Measurements from ENCODE around the gene SLC6A13. TPM values are rescaled to one million over a fixed set of nuclear protein-coding genes. Genes with fewer than 3 reads are reported as not detected.
"Not testable (repeated sequence)": the region's sequence is repeated elsewhere in the genome, so short reads cannot be mapped to it uniquely, and the experiment has no call there.

The SLC6A13 gene
- total and polyA plus RNA-seq, 2 donors (not counting 1 experiment from before 2014, with no cell fraction given) = 0.22 to 0.54 TPM

GRCh38 chr12:188910-189621 is 73.6 kb downstream of the SLC6A13 start:
- Mint-ChIP-seq H3K27me3 (peaks cover 43% of the 10 kb centered on the region), H3K4me1 (peaks cover 3% of the 10 kb centered on the region), H3K4me3 (peak overlapping the region; percentile 74), H3K27ac (no peak overlapping the region), H3K9me3 (ENCODE audit: insufficient read depth) (no peaks in the 10 kb centered on the region)
- Histone ChIP-seq H4K20me1 (ENCODE audit: control insufficient read depth, insufficient read depth, low read length, poor library complexity, severe bottlenecking) (no peaks in the 10 kb centered on the region), H3K79me2 (ENCODE audit: control insufficient read depth, insufficient read depth, low read length) (no peaks in the 10 kb centered on the region), H3K9ac (ENCODE audit: low read length) (peak overlapping the region; percentile 19), H3K4me2 (replicated peaks; ENCODE audit: low read depth, low read length, poor library complexity, severe bottlenecking) (peak overlapping the region; percentile 77), H3K9me3 (ENCODE audit: control extremely low read depth in 1 of 3, control insufficient read depth in 2 of 3, insufficient read depth in 1 of 3, low read length in 2 of 3) (peaks cover 0 to 2% (median 0%) of the 10 kb centered on the region in 3 donors), H3K27me3 (replicated peaks in 1 of 4; ENCODE audit: control extremely low read depth in 1 of 4, control insufficient read depth in 3 of 4, insufficient read depth in 4 of 4, low read length in 3 of 4) (peaks cover 0 to 11% (median 0%) of the 10 kb centered on the region in 4 experiments), H3K36me3 (replicated peaks in 1 of 2; ENCODE audit: control extremely low read depth in 1 of 2, control insufficient read depth in 1 of 2, extremely low read depth in 1 of 2, insufficient read depth in 2 of 2, low read length in 1 of 2) (no peaks in the 10 kb centered on the region), H3K27ac (ENCODE audit: low read length in 2 of 2) (no peak overlapping the region), H3K4me1 (ENCODE audit: control insufficient read depth in 2 of 2, insufficient read depth in 2 of 2, low read length in 2 of 2) (peaks cover 4 to 11% of the 10 kb centered on the region in 2 donors), H2AFZ (ENCODE audit: insufficient read depth, low read depth, low read length, poor library complexity, severe bottlenecking) (peak overlapping the region; percentile 74), H3K4me3 (ENCODE audit: control extremely low read depth in 1 of 5, extremely low read depth in 1 of 5, insufficient read depth in 1 of 5, low read depth in 2 of 5, low read length in 4 of 5) (peak overlapping the region in 3 of 5 experiments; percentile 39 to 47 (median 40))
- DNase-seq (peak; percentile 24), ATAC-seq (ENCODE audit: low read depth) (no peak)
- intact Hi-C loops (cut with micrococcal nuclease) = no loop called here
- WGBS (ENCODE audit: insufficient coverage) = 17% methylated on average over 51 of the region's 52 CpGs
- TF ChIP-seq EZH2 (IDR thresholded peaks at IDR 0.05; ENCODE audit: borderline replicate concordance, insufficient read depth, low read depth, low read length, poor library complexity, severe bottlenecking) (no peak), CTCF (IDR thresholded peaks at IDR 0.05) (peak; percentile 36)
- POLR2A ChIA-PET = no interaction called here
- CTCF ChIA-PET = no interaction called here

GRCh38 chr12:187986-188909 is 74.4 kb downstream of the SLC6A13 start:
- peak overlapping the region; percentile 77 for H3K4me2 ChIP-seq (replicated peaks; ENCODE audit: low read depth, low read length, poor library complexity, severe bottlenecking)
- POLR2A ChIA-PET; DNase-seq; CTCF ChIA-PET; H4K20me1 ChIP-seq (ENCODE audit: control insufficient read depth, insufficient read depth, low read length, poor library complexity, severe bottlenecking); H3K9me3 Mint-ChIP-seq (ENCODE audit: insufficient read depth); H3K27ac ChIP-seq (ENCODE audit: low read length in 2 of 2); H3K27ac Mint-ChIP-seq; H3K4me1 Mint-ChIP-seq; ATAC-seq (ENCODE audit: low read depth); H3K9me3 ChIP-seq (ENCODE audit: control extremely low read depth in 1 of 3, control insufficient read depth in 2 of 3, insufficient read depth in 1 of 3, low read length in 2 of 3); intact Hi-C loops (cut with micrococcal nuclease); H3K36me3 ChIP-seq (replicated peaks in 1 of 2; ENCODE audit: control extremely low read depth in 1 of 2, control insufficient read depth in 1 of 2, extremely low read depth in 1 of 2, insufficient read depth in 2 of 2, low read length in 1 of 2); H3K79me2 ChIP-seq (ENCODE audit: control insufficient read depth, insufficient read depth, low read length): not testable (repeated sequence)
- peaks cover 0 to 11% (median 0%) of the 10 kb centered on the region in 4 experiments for H3K27me3 ChIP-seq (replicated peaks in 1 of 4; ENCODE audit: control extremely low read depth in 1 of 4, control insufficient read depth in 3 of 4, insufficient read depth in 4 of 4, low read length in 3 of 4)
- peak overlapping the region; percentile 74 for H2AFZ ChIP-seq (ENCODE audit: insufficient read depth, low read depth, low read length, poor library complexity, severe bottlenecking)
- H3K4me3 ChIP-seq (ENCODE audit: control extremely low read depth in 1 of 5, extremely low read depth in 1 of 5, insufficient read depth in 1 of 5, low read depth in 2 of 5, low read length in 4 of 5) = peak overlapping the region in 3 of 5 experiments; percentile 39 to 47 (median 40)
- Mint-ChIP-seq H3K27me3 (peaks cover 43% of the 10 kb centered on the region), H3K4me3 (peak overlapping the region; percentile 74)
- 99% methylated on average over 28 of the region's 53 CpGs for WGBS (ENCODE audit: insufficient coverage)
- peaks cover 4 to 11% of the 10 kb centered on the region in 2 donors for H3K4me1 ChIP-seq (ENCODE audit: control insufficient read depth in 2 of 2, insufficient read depth in 2 of 2, low read length in 2 of 2)
- peak overlapping the region; percentile 19 for H3K9ac ChIP-seq (ENCODE audit: low read length)

Data from B cell (primary cell).